Vagina (tissue), 2 donors: Measurements from ENCODE around the gene IKZF3. TPM values are rescaled to one million over a fixed set of nuclear protein-coding genes. Genes with fewer than 3 reads are reported as not detected.

Source experiments
- DNase-seq, 2 donors: peaks; one replicate each; pipeline ENCODE4 v3.0.0-alpha.2; 2017; ENCODE audit errors: extremely low spot score in 2 of 2
- H3K27ac ChIP-seq: fragments of 200-600 bp; sonication (generic); one replicate; pipeline ENCODE4 v1.5.1; 2019
- H3K27me3 ChIP-seq: fragments of 200-600 bp; sonication (generic); one replicate; pipeline ENCODE4 v1.5.1; 2019
- H3K36me3 ChIP-seq, 2 donors: fragments of 200-600 bp; sonication (generic); one replicate each; pipeline ENCODE4 v1.5.1; 2017 to 2019
- H3K4me1 ChIP-seq: fragments of 200-600 bp; sonication (generic); one replicate; pipeline ENCODE4 v1.5.1; 2019
- H3K4me3 ChIP-seq, 2 donors: fragments of 200-600 bp; sonication (generic); 1 replicate in 1 of 2; 2 replicates in 1 of 2; pipeline ENCODE4 v1.5.1; 2016 to 2019
- H3K9me3 ChIP-seq: fragments of 200-600 bp; sonication (generic); one replicate; pipeline ENCODE4 v1.5.1; 2019
- CTCF ChIP-seq, 3 experiments: fragments of 450-650 bp in 2 of 3; fragments of 200-600 bp in 1 of 3; sonication (generic) in 1 of 3; IDR thresholded peaks; one replicate each; pipeline ENCODE4 v1.5.1; 2017 to 2019; ENCODE audit warnings: antibody characterized with exemption in 3 of 3, mild to moderate bottlenecking in 2 of 3, moderate library complexity in 2 of 3
- POLR2A ChIP-seq, 2 donors: fragments of 450-650 bp; IDR thresholded peaks; one replicate each; pipeline ENCODE4 v1.6.1; 2017; ENCODE audit warnings: antibody characterized with exemption in 2 of 2, mild to moderate bottlenecking in 2 of 2, moderate library complexity in 2 of 2
- POLR2AphosphoS5 ChIP-seq, 2 donors: sonication (generic); formaldehyde crosslinking; IDR thresholded peaks; one replicate each; pipeline ENCODE4 v1.9.0; 2017; ENCODE audit warnings: antibody characterized with exemption in 2 of 2, mild to moderate bottlenecking in 2 of 2, low read depth in 1 of 2; ENCODE audit not compliant: insufficient read depth in 1 of 2
- intact Hi-C: fragments of 100-400 bp; cut with DNase I; formaldehyde crosslinking; loops from one replicate; pipeline ENCODE4 v1.15.1; 2023
- total RNA-seq: library from RNA; depleted of rRNA; stranded (reverse); fragments of >200 nt; gene quantifications from one replicate; pipeline ENCODE4 v1.2.3, GENCODE V29; 2016

Gene IKZF3
- total RNA-seq, 1 donor from 2014 or later, result 5.9 TPM

DNA sequence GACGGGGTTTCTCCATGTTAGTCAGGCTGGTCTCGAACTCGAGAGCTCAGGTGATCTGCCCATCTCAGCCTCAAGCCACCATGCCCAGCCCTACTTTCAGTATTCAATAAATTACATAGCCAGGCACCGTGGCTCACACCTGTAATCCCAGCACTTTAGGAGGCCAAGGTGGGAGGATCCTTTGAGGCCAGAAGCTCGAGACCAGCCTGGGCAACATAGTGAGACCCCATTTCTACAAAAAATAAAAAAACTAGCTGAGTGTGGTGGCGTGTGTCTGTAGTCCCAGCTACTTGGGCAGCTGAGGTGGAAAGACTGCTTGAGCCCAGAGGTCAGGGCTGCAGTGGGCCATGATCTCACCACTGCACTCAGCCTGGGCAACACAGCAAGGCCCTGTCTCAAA, 142.0 kb downstream of the IKZF3 start:
- TF ChIP-seq POLR2A (IDR thresholded peaks at IDR 0.05), result no peak
- no peak for TF ChIP-seq CTCF (IDR thresholded peaks at IDR 0.05)
- no peak for TF ChIP-seq POLR2AphosphoS5 (IDR thresholded peaks at IDR 0.05; ENCODE audit: insufficient read depth in 1 of 2, low read depth in 1 of 2)
- Histone ChIP-seq H3K4me1 (no peaks in the 10 kb centered on the region), H3K27ac (no peak overlapping the region), H3K36me3 (peaks cover 0 to 24% of the 10 kb centered on the region in 2 donors), H3K27me3 (no peaks in the 10 kb centered on the region), H3K4me3 (no peak overlapping the region), H3K9me3 (no peaks in the 10 kb centered on the region)
- no peak for DNase-seq
- intact Hi-C loops, result no loop called here

- no peak for DNase-seq
- intact Hi-C loops, result no loop called here
- Histone ChIP-seq H3K4me1 (peaks cover 13% of the 10 kb centered on the region), H3K9me3 (no peaks in the 10 kb centered on the region), H3K36me3 (peaks cover 0 to 29% of the 10 kb centered on the region in 2 donors), H3K27ac (no peak overlapping the region), H3K27me3 (no peaks in the 10 kb centered on the region), H3K4me3 (no peak overlapping the region)
- TF ChIP-seq CTCF (IDR thresholded peaks at IDR 0.05), result no peak
- no peak for TF ChIP-seq POLR2AphosphoS5 (IDR thresholded peaks at IDR 0.05; ENCODE audit: insufficient read depth in 1 of 2, low read depth in 1 of 2)
- TF ChIP-seq POLR2A (IDR thresholded peaks at IDR 0.05), result no peak
These were observed 144.4 kb downstream of the IKZF3 start for GRCh38 chr17:39719563-39720355.

DNA sequence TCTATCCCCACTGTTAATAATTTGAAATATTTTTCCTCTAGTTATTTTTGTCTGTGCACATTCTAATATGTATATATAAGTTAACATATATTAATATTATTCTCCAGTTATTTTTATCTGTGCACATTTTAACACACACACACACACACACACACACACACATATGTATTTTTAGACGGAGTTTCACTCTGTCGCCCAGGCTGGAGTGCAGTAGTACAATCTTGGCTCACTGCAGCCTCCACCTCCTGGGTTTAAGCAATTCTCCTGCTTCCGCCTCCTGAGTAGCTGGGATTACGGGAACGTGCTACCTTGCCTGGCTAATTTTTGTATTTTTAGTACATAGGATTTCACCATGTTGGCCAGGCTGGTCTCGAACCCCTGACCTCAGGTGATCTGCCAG, 146.5 kb downstream of the IKZF3 start:
- Histone ChIP-seq H3K4me3 (no peak overlapping the region), H3K4me1 (peaks cover 13% of the 10 kb centered on the region), H3K27me3 (no peaks in the 10 kb centered on the region), H3K27ac (no peak overlapping the region), H3K36me3 (peaks cover 0 to 40% of the 10 kb centered on the region in 2 donors), H3K9me3 (no peaks in the 10 kb centered on the region)
- intact Hi-C loops, result no loop called here
- TF ChIP-seq POLR2A (IDR thresholded peaks at IDR 0.05), result no peak
- DNase-seq, result no peak

DNA sequence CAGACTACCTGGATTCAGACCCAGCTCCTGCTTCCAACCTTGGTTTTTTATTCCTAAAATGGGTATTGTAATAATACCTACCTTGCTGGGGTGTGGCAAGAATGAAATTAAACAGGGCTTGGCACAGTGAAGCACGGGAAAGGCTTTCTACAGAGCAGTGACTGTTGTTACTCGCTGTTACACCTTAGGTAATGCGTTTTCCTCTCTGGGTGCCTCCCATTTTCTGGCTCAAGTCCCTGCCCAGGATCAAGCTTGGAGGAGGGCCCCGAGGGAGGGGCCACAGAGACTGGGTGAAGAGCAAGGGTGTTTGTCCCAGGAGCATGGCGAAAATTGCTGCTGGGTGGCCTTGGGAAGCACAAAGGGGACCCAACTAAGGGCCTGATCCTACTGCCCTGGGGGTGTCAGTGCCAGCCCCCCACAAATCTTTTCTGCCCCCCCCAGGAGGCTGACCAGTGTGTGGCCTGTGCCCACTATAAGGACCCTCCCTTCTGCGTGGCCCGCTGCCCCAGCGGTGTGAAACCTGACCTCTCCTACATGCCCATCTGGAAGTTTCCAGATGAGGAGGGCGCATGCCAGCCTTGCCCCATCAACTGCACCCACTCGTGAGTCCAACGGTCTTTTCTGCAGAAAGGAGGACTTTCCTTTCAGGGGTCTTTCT, 147.1 kb downstream of the IKZF3 start:
- DNase-seq, result no peak
- peaks cover 0 to 45% of the 10 kb centered on the region in 2 donors for H3K36me3 ChIP-seq
- no peak overlapping the region for H3K4me3 ChIP-seq
- intact Hi-C loops, result no loop called here
- TF ChIP-seq POLR2A (IDR thresholded peaks at IDR 0.05) (no peak), POLR2AphosphoS5 (IDR thresholded peaks at IDR 0.05; ENCODE audit: insufficient read depth in 1 of 2, low read depth in 1 of 2) (peak in 1 of 2 donors; percentile 70)
- H3K27me3 ChIP-seq, result no peaks in the 10 kb centered on the region
- no peaks in the 10 kb centered on the region for H3K9me3 ChIP-seq
- peak overlapping the region; percentile 75 for H3K27ac ChIP-seq
- peaks cover 13% of the 10 kb centered on the region for H3K4me1 ChIP-seq

GRCh38 chr17:39716073-39716818, 147.9 kb downstream of the IKZF3 start:
- DNase-seq, result no peak
- Histone ChIP-seq H3K4me1 (peaks cover 13% of the 10 kb centered on the region), H3K27me3 (no peaks in the 10 kb centered on the region), H3K36me3 (peaks cover 0 to 53% of the 10 kb centered on the region in 2 donors), H3K9me3 (no peaks in the 10 kb centered on the region), H3K4me3 (no peak overlapping the region), H3K27ac (peak overlapping the region; percentile 75)
- intact Hi-C loops, result no loop called here
- TF ChIP-seq POLR2AphosphoS5 (IDR thresholded peaks at IDR 0.05; ENCODE audit: insufficient read depth in 1 of 2, low read depth in 1 of 2), result no peak
- TF ChIP-seq CTCF (IDR thresholded peaks at IDR 0.05), result no peak
- TF ChIP-seq POLR2A (IDR thresholded peaks at IDR 0.05), result no peak
